Stimulated activated naive B cell treated with anti-CD40 and anti-IgM and Interleukin-4, amounts not matched to agents 10 μg/mL and 1 μg/mL and 100 μg/mL, for 72 hours (primary cell): ENCODE results near the gene KAT5.
"Not testable (repeated sequence)": the region's sequence is repeated elsewhere in the genome, so short reads cannot be mapped to it uniquely, and the experiment has no call there.

Experiments used
- ATAC-seq, 2 donors: fragments of 150-1000 bp; cut with Tn5 transposase; replicated peaks; 2 replicates each; pipeline ENCODE4 v1.10.0; 2021; ENCODE audit warnings: moderate library complexity in 1 of 2
- DNase-seq: peaks from one replicate; pipeline ENCODE4 v3.0.0; 2021
- H3K27ac Mint-ChIP-seq: one replicate; pipeline ENCODE4 v1.8.0; 2022; ENCODE audit warnings: mild to moderate bottlenecking, mixed read lengths
- H3K27me3 Mint-ChIP-seq, 2 donors: one replicate each; pipeline ENCODE4 v1.8.0; 2022; ENCODE audit warnings: mixed read lengths in 2 of 2
- H3K36me3 Mint-ChIP-seq, 2 donors: one replicate each; pipeline ENCODE4 v1.8.0; 2022; ENCODE audit warnings: mixed read lengths in 2 of 2, mild to moderate bottlenecking in 1 of 2
- H3K4me1 Mint-ChIP-seq, 2 donors: one replicate each; pipeline ENCODE4 v1.8.0; 2022; ENCODE audit warnings: mixed read lengths in 2 of 2, mild to moderate bottlenecking in 1 of 2
- H3K4me3 Mint-ChIP-seq, 2 donors: one replicate each; pipeline ENCODE4 v1.8.0; 2022; ENCODE audit warnings: mild to moderate bottlenecking in 2 of 2, mixed read lengths in 2 of 2, moderate library complexity in 1 of 2
- H3K9me3 Mint-ChIP-seq, 2 donors: one replicate each; pipeline ENCODE4 v1.8.0; 2022; ENCODE audit warnings: mixed read lengths in 2 of 2, mild to moderate bottlenecking in 1 of 2

KAT5 gene

DNA sequence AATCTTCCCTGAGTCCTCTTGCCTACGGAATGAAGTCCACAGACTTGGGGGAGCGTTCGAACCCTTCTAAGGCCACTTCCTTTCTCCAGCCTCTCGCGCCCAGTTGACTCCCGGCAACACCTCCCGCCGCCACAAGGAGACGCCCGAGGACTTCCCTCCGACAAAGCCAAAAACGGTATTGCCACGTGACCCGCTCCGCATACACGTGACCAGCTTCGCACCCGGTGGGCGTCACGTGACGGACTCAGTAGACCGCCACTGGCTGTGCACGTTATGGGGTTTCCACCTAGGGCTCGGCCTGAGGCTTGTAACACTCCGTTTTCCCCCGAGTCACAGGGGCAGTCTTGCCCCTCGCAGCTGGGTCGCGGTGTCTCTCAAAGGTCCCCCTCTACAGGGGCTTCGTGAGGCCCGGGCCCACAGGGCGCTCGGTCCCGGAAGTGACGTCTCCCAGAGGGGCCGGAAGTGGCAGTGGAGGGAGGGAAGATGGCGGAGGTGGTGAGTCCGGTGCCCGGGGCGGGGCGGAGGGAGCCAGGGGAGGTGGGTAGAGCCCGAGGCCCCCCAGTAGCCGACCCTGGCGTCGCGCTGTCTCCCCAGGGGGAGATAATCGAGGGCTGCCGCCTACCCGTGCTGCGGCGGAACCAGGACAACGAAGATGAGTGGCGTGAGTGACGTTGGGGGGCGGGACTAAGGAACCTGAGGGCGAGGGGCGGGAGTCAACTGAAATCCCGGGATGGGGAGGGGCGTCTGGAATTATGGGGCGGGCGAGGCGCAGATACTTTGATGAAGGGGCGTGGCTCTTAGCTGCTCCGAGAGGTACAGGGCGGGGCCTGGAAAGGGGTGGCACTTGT, at the start of gene KAT5:
TSS of gene KAT5 (plus strand) at position 468 of the 848 bp plus-strand sequence. CDS start at position 484, 16 bp downstream.
- peaks cover 25 to 42% of the 10 kb centered on the region in 2 donors for H3K4me1 Mint-ChIP-seq
- H3K36me3 Mint-ChIP-seq: peaks cover 28 to 34% of the 10 kb centered on the region in 2 donors
- H3K4me3 Mint-ChIP-seq: peak within 1 kb of the TSS; percentile 92 to 93
- peak within 1 kb of the TSS; percentile 100 for H3K27ac Mint-ChIP-seq
- H3K27me3 Mint-ChIP-seq: no peaks in the 10 kb centered on the region
- ATAC-seq (peak; percentile 88 to 90), DNase-seq (peak; percentile 99)
- no peaks in the 10 kb centered on the region for H3K9me3 Mint-ChIP-seq

DNA sequence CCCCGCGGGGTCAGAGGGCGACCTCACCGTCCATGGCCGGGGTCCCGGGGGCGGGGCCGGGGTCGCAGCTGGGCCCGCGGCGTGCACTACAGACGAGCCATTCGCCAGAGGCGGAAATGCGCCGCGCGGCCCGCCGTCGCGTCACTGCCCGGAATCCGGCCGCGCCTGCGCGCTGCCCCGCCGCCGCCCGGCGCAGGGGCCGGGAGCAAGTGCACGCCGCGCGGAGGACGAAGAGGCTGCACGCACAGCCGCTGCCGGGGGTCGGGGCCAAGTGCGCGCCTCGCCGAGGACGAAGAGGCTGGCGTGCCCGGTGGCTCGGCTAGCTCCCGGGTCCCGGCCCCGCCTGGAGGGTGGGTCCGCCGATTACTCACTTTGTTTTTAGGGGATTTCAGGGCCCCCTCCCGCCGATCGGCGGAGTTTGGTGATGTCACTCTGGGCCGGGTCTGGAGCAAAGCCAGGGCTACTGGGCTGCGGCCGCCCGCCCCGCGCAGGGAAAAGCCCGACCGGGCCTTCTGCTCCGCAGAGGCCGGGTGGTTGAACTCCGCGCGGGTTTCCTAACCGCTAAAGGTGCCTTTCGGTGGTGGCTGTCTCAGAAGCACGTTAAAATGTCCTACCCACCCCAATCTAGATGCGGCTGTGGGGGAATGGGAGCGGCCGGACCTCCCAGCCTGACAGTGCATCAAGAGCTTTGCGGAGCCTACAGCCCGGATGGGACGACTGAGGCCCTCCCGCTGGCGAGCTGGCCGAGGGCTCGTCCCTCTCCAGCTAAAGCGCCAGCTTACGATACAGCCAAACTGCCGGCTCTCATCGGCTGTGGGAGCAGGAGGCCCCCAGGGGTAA, 49.0 kb upstream of the KAT5 start, which contains the start of gene RELA:
TSS of gene RELA (minus strand) at position 118 of the 840 bp plus-strand sequence. CDS start at position 34, 84 bp downstream.
- DNase-seq (peak; percentile 95), ATAC-seq (peak; percentile 88 to 92)
- Mint-ChIP-seq H3K36me3 (peaks cover 15 to 26% of the 10 kb centered on the region in 2 donors), H3K4me1 (peaks cover 19 to 34% of the 10 kb centered on the region in 2 donors), H3K4me3 (peak within 1 kb of the TSS; percentile 88 to 93), H3K27me3 (no peaks in the 10 kb centered on the region), H3K9me3 (no peaks in the 10 kb centered on the region), H3K27ac (peak within 1 kb of the TSS; percentile 96)

DNA sequence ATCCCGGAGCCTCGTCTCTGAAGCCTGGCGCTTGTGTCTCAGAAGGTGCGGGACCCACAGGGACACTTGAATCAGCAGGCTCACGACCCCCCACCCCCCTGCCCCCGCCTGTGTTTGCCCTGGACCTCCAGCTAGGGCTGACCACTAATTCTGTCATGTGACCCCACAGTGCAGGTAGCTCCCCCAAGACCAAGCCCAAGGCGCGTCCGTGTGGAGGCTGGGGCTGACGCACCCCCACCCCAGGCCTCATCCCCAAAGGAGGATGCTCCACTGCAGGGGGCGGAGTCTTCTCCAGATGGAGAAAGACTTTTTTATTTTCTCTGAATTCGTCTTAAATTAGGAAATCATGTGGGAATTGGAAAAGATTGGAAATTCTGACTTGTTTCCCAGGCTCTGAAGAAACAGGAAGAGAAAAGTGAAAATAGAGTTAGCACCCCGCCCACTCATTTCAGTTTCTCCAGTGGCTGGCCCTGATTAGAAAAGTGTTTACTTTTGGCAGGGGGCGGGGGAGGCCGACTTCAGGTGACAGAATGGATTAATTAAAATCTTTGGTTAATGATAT, 48.3 kb upstream of the KAT5 start:
- Mint-ChIP-seq H3K27me3 (no peaks in the 10 kb centered on the region), H3K4me1 (peaks cover 18 to 29% of the 10 kb centered on the region in 2 donors), H3K9me3 (no peaks in the 10 kb centered on the region), H3K27ac (peak overlapping the region; percentile 96), H3K36me3 (peaks cover 14 to 23% of the 10 kb centered on the region in 2 donors), H3K4me3 (peak overlapping the region; percentile 88 to 93)
- peak; percentile 38 to 51 for ATAC-seq
- no peak for DNase-seq

DNA sequence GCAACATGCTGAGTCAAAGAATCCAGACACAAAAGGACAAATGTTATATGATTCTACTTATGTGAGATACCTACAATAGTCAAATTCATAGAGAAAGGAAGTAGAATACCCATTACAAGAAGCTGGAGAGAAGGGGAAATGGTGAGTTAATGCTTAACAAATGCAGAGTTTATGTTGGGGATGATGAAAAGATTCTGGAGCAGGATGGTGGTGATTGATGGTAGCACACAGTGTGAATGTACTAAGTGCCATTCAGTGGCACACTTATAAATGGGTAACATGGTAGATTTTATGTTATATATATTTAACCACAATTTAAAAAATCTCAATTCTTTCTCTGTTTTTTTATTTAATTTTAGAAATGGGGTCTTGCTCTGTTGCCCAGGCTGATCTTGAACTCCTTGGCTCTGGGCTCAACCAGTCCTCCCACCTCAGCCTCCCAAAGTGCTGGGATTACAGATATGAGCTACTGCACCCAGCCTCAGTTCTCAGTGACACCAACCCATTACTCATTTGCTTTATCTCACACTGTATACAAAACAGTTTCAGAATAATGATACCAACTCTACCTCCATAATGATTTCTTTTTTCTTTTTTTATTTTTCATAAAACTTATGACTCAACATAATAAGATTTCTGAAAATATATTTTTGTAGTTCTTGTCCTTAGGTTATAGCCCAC, 39.7 kb upstream of the KAT5 start:
- DNase-seq (no peak), ATAC-seq (peak; percentile 53 to 74)
- H3K4me1 Mint-ChIP-seq: peaks cover 2 to 5% of the 10 kb centered on the region in 2 donors
- no peaks in the 10 kb centered on the region for H3K36me3 Mint-ChIP-seq
- H3K27me3 Mint-ChIP-seq: no peaks in the 10 kb centered on the region
- H3K9me3 Mint-ChIP-seq: no peaks in the 10 kb centered on the region
- no peak overlapping the region for H3K27ac Mint-ChIP-seq
- no peak overlapping the region for H3K4me3 Mint-ChIP-seq

DNA sequence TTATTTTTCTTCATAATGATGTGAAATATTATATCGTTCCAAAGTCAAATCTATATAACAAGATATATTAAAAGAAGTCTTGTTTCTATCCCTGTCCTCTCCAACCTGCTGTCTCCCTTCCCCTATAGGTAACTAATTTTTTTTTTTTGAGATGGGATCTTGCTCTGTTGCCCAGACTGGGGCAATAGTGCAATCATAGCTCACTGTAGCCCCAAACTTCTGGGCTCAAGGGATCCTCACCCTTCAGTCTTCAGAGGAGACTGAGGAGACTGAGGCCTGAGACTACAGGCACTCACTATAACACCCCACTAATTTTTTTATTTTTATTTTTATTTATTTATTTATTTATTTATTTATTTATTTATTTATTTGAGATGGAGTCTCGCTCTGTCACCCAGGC, 39.1 kb upstream of the KAT5 start:
- Mint-ChIP-seq H3K36me3 (no peaks in the 10 kb centered on the region), H3K4me1 (peaks cover 2 to 5% of the 10 kb centered on the region in 2 donors)

DNA sequence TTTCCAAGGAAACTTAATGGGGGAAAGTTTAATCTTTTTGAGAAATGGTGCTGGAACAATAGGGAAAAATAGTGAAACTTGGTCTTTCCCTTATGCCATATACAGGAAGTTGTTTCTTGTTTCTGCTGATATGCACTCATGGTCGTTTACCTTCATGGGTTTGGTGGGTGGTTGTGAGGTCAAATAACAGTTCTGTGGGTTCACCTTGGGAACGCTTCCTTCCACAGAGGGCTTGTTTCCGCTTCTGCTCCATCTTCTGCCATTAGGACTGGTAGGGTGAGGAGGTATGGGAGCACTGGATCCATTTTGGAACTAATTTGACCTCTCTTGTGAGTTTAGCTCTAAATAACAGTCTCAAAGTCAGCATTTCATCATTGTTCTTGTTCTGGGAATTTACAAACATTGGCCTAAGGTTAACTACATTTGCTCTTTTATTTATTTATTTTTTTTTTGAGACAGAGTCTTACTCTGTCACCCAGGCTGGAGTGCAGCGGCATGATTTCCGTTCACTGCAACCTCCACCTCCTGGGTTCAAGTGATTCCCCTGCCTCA, 31.8 kb upstream of the KAT5 start:
- no peaks in the 10 kb centered on the region for H3K9me3 Mint-ChIP-seq
- no peak overlapping the region for H3K4me3 Mint-ChIP-seq
- DNase-seq: no peak
- no peak overlapping the region for H3K27ac Mint-ChIP-seq
- ATAC-seq: no peak
- H3K36me3 Mint-ChIP-seq: no peaks in the 10 kb centered on the region
- H3K4me1 Mint-ChIP-seq: no peaks in the 10 kb centered on the region
- no peaks in the 10 kb centered on the region for H3K27me3 Mint-ChIP-seq

More for the DNA sequence above, 39.1 kb upstream of the KAT5 start:
- DNase-seq: no peak
- Mint-ChIP-seq H3K4me3 (no peak overlapping the region), H3K27me3 (no peaks in the 10 kb centered on the region), H3K27ac (no peak overlapping the region), H3K9me3 (no peaks in the 10 kb centered on the region)
- ATAC-seq: no peak

DNA sequence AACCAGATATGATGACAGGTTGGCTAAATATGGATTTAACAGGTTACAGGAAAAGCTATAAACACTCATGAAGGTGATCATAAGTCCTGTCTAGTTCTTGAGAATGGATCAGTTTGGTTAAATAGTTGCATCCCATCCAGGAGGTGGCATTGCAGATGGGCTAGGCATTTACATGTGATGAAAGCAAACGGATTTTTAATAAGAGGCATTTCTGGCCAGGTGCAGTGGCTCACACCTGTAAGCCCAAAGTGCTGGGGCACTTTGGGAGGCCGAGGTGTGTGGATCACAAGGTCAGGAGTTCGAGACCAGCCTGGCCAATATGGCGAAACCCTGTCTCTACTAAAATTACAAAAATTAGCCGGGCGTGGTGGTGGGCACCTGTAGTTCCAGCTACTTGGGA, 28.6 kb upstream of the KAT5 start:
- not testable (repeated sequence) for H3K4me3 Mint-ChIP-seq, H3K4me1 Mint-ChIP-seq, DNase-seq, H3K27ac Mint-ChIP-seq, ATAC-seq, H3K9me3 Mint-ChIP-seq, H3K27me3 Mint-ChIP-seq, H3K36me3 Mint-ChIP-seq

DNA sequence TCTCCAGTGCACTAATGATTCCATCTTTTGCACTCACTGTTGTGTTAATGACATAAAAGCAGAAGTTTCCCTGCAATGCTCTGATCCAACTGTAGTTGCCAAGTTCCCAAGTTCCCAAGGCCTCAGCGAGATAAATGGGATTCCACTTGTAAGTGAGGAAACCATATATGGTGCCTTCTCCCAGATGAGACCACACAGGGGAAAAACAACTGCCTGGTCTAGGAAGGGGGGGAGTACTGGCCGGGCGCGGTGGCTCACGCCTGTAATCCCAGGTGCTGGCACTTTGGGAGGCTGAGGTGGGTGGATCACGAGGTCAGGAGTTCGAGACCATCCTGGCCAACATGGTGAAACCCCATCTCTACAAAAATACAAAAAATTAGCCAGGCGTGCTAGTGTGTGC, 26.1 kb upstream of the KAT5 start:
- DNase-seq (no peak), ATAC-seq (no peak)
- H3K4me1 Mint-ChIP-seq: no peaks in the 10 kb centered on the region
- no peaks in the 10 kb centered on the region for H3K9me3 Mint-ChIP-seq
- no peaks in the 10 kb centered on the region for H3K36me3 Mint-ChIP-seq
- no peak overlapping the region for H3K27ac Mint-ChIP-seq
- no peak overlapping the region for H3K4me3 Mint-ChIP-seq
- no peaks in the 10 kb centered on the region for H3K27me3 Mint-ChIP-seq

DNA sequence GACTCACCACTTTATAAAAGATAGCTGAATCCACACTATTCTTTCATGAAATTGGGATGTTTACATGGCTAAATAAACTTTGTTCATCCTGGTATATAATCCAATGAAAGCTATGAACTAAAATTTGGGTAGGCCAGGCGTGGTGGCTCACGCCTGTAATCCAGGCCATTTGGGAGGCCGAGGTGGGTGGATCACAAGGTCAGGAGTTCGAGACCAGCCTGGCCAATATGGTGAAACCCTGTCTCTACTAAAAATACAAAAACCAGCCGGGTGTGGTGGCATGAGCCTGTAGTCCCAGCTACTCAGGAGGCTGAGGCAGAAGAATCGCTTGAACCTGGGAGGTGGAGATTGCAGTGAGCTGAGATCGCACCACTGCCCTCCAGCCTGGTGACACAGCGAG, 20.2 kb upstream of the KAT5 start:
- not testable (repeated sequence) for ATAC-seq, H3K27ac Mint-ChIP-seq, H3K27me3 Mint-ChIP-seq, H3K4me3 Mint-ChIP-seq, DNase-seq, H3K36me3 Mint-ChIP-seq, H3K4me1 Mint-ChIP-seq, H3K9me3 Mint-ChIP-seq

DNA sequence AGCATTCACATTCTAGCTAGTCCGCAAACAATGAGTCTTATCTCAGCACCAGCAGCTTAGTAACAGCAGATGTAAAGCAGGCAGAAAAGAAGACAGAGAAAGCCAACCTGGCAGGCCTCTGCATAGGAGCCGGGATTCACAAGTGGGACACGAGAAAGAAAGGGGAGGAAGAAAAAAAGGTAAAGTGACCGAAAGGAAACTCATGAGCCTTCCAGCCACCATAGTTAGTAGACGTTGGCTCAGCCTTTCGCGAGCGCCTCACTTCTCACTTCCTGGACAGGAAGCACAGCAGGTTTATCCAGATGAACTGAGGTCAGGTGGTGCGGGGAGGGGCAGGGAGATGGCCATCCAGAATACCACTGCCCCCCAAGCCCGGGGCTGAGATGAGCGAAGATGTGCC, 19.7 kb upstream of the KAT5 start:
- Mint-ChIP-seq H3K36me3 (no peaks in the 10 kb centered on the region), H3K27ac (peak overlapping the region; percentile 51), H3K4me1 (no peaks in the 10 kb centered on the region), H3K27me3 (no peaks in the 10 kb centered on the region), H3K4me3 (no peak overlapping the region), H3K9me3 (no peaks in the 10 kb centered on the region)
- ATAC-seq (no peak), DNase-seq (no peak)

DNA sequence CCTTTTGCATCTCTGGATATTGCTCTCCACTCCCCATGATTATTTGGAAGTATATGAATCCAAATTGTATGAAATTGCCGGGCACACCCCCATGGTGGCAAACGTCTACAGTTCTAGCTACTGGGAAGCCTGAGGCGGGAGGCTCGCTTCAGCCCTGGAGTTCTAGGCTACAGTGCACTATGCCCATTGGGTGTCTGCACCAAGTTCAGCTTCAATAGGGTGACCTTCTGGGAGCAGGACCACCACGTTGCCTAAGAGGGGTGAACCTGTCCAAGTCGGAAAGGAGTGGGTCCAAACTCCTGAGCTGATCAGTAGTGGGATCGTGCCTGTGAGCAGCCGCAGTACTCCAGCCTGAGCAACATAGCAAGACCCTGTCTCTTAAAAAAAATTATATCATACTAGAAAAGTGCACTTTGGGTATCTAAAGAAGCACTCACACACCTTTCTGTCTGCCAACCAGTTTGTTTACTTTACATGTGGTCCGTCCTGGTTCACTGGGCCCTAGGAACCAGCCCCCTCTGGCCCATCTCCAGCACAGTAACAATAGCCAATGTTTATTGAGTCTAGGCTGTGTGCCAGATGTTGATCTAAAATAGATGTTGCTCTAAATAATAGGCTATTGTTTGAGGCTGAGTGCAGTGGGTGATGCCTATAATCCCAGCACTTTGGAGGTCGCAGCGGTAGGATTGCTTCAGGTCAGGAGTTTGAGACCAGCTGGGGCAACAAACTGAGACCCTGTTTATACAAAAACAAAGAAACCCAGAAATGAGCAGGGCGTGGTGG, 16.4 kb upstream of the KAT5 start:
- DNase-seq (no peak), ATAC-seq (no peak)
- H3K4me3 Mint-ChIP-seq: no peak overlapping the region
- H3K4me1 Mint-ChIP-seq: peaks cover 0 to 4% of the 10 kb centered on the region in 2 donors
- no peaks in the 10 kb centered on the region for H3K9me3 Mint-ChIP-seq
- H3K27me3 Mint-ChIP-seq: no peaks in the 10 kb centered on the region
- H3K27ac Mint-ChIP-seq: no peak overlapping the region
- no peaks in the 10 kb centered on the region for H3K36me3 Mint-ChIP-seq

DNA sequence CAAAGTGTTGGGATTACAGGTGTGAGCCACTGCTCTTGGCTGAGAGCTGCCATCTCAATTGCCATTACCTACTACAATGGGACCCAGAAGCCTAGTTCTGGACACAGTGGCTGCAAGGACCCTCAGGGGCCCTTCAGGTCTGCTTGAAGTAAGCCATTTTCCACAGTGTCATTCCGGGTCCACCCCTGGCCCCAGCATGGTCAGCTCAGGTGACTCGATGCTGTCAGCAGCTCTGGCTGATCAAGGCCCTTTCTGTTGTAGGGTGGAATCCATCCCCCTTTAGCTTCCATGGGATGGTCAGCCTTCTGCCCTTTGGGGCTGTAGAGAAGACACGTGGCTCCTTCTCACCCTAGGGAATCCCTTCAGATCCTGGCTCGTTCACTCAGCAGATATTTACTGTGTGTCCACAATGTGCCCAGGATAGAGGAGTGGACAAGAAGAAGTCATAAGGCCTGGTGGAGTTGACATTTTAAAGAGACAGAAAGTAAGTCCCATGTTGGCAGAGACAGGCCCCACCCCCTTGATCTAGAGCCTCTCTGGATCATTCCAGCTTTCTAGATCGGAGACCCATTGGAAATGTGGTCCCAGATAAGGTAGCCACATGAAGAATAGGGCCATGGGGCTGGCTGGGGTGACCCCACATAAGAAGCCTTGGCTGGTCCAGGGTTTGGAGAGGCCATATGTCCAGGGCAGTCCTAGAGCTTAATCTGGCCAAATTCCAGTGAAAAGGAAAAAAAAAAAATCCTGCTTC, 15.1 kb upstream of the KAT5 start:
- no peaks in the 10 kb centered on the region for H3K9me3 Mint-ChIP-seq
- no peaks in the 10 kb centered on the region for H3K36me3 Mint-ChIP-seq
- H3K27me3 Mint-ChIP-seq: no peaks in the 10 kb centered on the region
- H3K4me3 Mint-ChIP-seq: no peak overlapping the region
- H3K4me1 Mint-ChIP-seq: peaks cover 0 to 4% of the 10 kb centered on the region in 2 donors
- H3K27ac Mint-ChIP-seq: no peak overlapping the region
- DNase-seq (no peak), ATAC-seq (no peak)
